Stomach smooth muscle (tissue), 2 donors: ENCODE data around the gene SLC26A2.

Experiments used
- H3K27ac ChIP-seq: one replicate; pipeline ENCODE4 v1.7.0; 2013; ENCODE audit warnings: mild to moderate bottlenecking, low read length, inconsistent platforms
- H3K27me3 ChIP-seq, 2 donors: one replicate each; pipeline ENCODE4 v1.7.0; 2013; ENCODE audit warnings: low read length in 2 of 2; ENCODE audit not compliant: insufficient read depth in 2 of 2, control insufficient read depth in 1 of 2
- H3K36me3 ChIP-seq, 2 donors: one replicate each; pipeline ENCODE4 v1.7.0; 2013; ENCODE audit warnings: low read length in 2 of 2; ENCODE audit not compliant: control insufficient read depth in 2 of 2, insufficient read depth in 2 of 2
- H3K4me1 ChIP-seq: one replicate; pipeline ENCODE4 v1.7.0; 2013; ENCODE audit warnings: low read length; ENCODE audit not compliant: control insufficient read depth, insufficient read depth
- H3K4me3 ChIP-seq, 2 donors: one replicate each; pipeline ENCODE4 v1.7.0; 2013; ENCODE audit warnings: low read length in 2 of 2
- H3K9ac ChIP-seq, 2 donors: one replicate each; pipeline ENCODE4 v1.7.0; 2013; ENCODE audit warnings: low read length in 2 of 2, mild to moderate bottlenecking in 1 of 2
- H3K9me3 ChIP-seq, 2 donors: one replicate each; pipeline ENCODE4 v1.7.0; 2013; ENCODE audit warnings: low read length in 2 of 2; ENCODE audit not compliant: control insufficient read depth in 2 of 2
- donor health status: healthy.
- donor health status: Pancreatic carcinoma.

SLC26A2 gene

GRCh38 chr5:149995385-149996204 is 35.0 kb downstream of the SLC26A2 start:
- H3K36me3 ChIP-seq, result peaks cover 11 to 14% of the 10 kb centered on the region in 2 donors
- H3K9ac ChIP-seq, result no peak overlapping the region
- H3K9me3 ChIP-seq, result no peaks in the 10 kb centered on the region
- H3K4me1 ChIP-seq, result peaks cover 9% of the 10 kb centered on the region
- H3K27me3 ChIP-seq, result no peaks in the 10 kb centered on the region
- H3K4me3 ChIP-seq, result no peak overlapping the region
- H3K27ac ChIP-seq, result peak overlapping the region; percentile 2

- peak overlapping the region; percentile 2 for H3K27ac ChIP-seq
- no peak overlapping the region for H3K4me3 ChIP-seq
These were observed 35.8 kb downstream of the SLC26A2 start for GRCh38 chr5:149996205-149996890.

GRCh38 chr5:149998281-149998680 is 37.7 kb downstream of the SLC26A2 start:
- H3K4me3 ChIP-seq, result no peak overlapping the region

More at GRCh38 chr5:149996205-149996890, 35.8 kb downstream of the SLC26A2 start:
- Histone ChIP-seq H3K9me3 (no peaks in the 10 kb centered on the region), H3K36me3 (peaks cover 11 to 14% of the 10 kb centered on the region in 2 donors), H3K4me1 (peaks cover 15% of the 10 kb centered on the region), H3K9ac (no peak overlapping the region), H3K27me3 (no peaks in the 10 kb centered on the region)

GRCh38 chr5:149999359-149999758 is 38.8 kb downstream of the SLC26A2 start:
- Histone ChIP-seq H3K4me3 (peak overlapping the region; percentile 95 to 99), H3K27ac (peak overlapping the region; percentile 92), H3K4me1 (peaks cover 23% of the 10 kb centered on the region), H3K9me3 (no peaks in the 10 kb centered on the region), H3K36me3 (peaks cover 11% of the 10 kb centered on the region in 2 donors), H3K27me3 (no peaks in the 10 kb centered on the region), H3K9ac (no peak overlapping the region)

More at GRCh38 chr5:149998281-149998680, 37.7 kb downstream of the SLC26A2 start:
- Histone ChIP-seq H3K27ac (no peak overlapping the region), H3K36me3 (peaks cover 11 to 14% of the 10 kb centered on the region in 2 donors), H3K9me3 (no peaks in the 10 kb centered on the region), H3K27me3 (no peaks in the 10 kb centered on the region), H3K9ac (no peak overlapping the region), H3K4me1 (peaks cover 23% of the 10 kb centered on the region)

GRCh38 chr5:149999866-150000255 is 39.3 kb downstream of the SLC26A2 start:
- Histone ChIP-seq H3K9me3 (no peaks in the 10 kb centered on the region), H3K36me3 (peaks cover 9 to 11% of the 10 kb centered on the region in 2 donors), H3K9ac (peak overlapping the region; percentile 97 to 99), H3K27me3 (no peaks in the 10 kb centered on the region), H3K4me1 (peaks cover 23% of the 10 kb centered on the region), H3K27ac (peak overlapping the region; percentile 92), H3K4me3 (peak overlapping the region; percentile 95 to 99)

GRCh38 chr5:150000256-150000989 is 39.9 kb downstream of the SLC26A2 start, which contains the start of the genes HMGXB3 and TIGD6:
Gene HMGXB3, plus strand, starts transcription at chr5:150000739. Its CDS starts 4,114 bp downstream, at chr5:150004853.
Gene TIGD6, minus strand, starts transcription at chr5:150000654. Its CDS starts 4,306 bp downstream, at chr5:149996348.
- no peaks in the 10 kb centered on the region for H3K9me3 ChIP-seq
- H3K9ac ChIP-seq, result peak within 1 kb of the TSS; percentile 97 to 99
- peaks cover 3 to 8% of the 10 kb centered on the region in 2 donors for H3K36me3 ChIP-seq
- peak within 1 kb of the TSS; percentile 95 to 99 for H3K4me3 ChIP-seq
- peak within 1 kb of the TSS; percentile 92 for H3K27ac ChIP-seq
- H3K27me3 ChIP-seq, result no peaks in the 10 kb centered on the region
- peaks cover 23% of the 10 kb centered on the region for H3K4me1 ChIP-seq

GRCh38 chr5:150000990-150001659 is 40.6 kb downstream of the SLC26A2 start:
- H3K4me1 ChIP-seq, result peaks cover 23% of the 10 kb centered on the region
- H3K27ac ChIP-seq, result peak overlapping the region; percentile 92
- H3K9ac ChIP-seq, result peak overlapping the region; percentile 97 to 99
- H3K27me3 ChIP-seq, result no peaks in the 10 kb centered on the region
- H3K36me3 ChIP-seq, result peaks cover 4 to 11% of the 10 kb centered on the region in 2 donors
- peak overlapping the region; percentile 95 to 99 for H3K4me3 ChIP-seq
- H3K9me3 ChIP-seq, result no peaks in the 10 kb centered on the region

- peaks cover 4 to 14% of the 10 kb centered on the region in 2 donors for H3K36me3 ChIP-seq
- H3K4me3 ChIP-seq, result peak overlapping the region; percentile 95 to 99
- H3K27me3 ChIP-seq, result no peaks in the 10 kb centered on the region
- no peaks in the 10 kb centered on the region for H3K9me3 ChIP-seq
- H3K4me1 ChIP-seq, result peaks cover 23% of the 10 kb centered on the region
- H3K27ac ChIP-seq, result peak overlapping the region; percentile 92
- peak overlapping the region; percentile 97 to 99 for H3K9ac ChIP-seq
These were observed 41.3 kb downstream of the SLC26A2 start for GRCh38 chr5:150001660-150002486.

- Histone ChIP-seq H3K9me3 (no peaks in the 10 kb centered on the region), H3K4me3 (no peak overlapping the region), H3K27ac (no peak overlapping the region), H3K36me3 (peaks cover 32 to 38% of the 10 kb centered on the region in 2 donors), H3K9ac (no peak overlapping the region), H3K27me3 (no peaks in the 10 kb centered on the region), H3K4me1 (peaks cover 9% of the 10 kb centered on the region)
These were observed 45.8 kb downstream of the SLC26A2 start for GRCh38 chr5:150006318-150006717.
